GM23338 (cell line): ENCODE results near the gene NEIL3. TPM values are rescaled to one million over a fixed set of nuclear protein-coding genes. Genes with fewer than 3 reads are reported as not detected.
"Not testable (repeated sequence)": the region's sequence is repeated elsewhere in the genome, so short reads cannot be mapped to it uniquely, and the experiment has no call there.

Source experiments
- ATAC-seq: fragments of 200-7000 bp; cut with Tn5 transposase; 3 replicates; pipeline ENCODE4 v1.9.1; 2020
- DNase-seq: peaks from one replicate; pipeline ENCODE4 v3.0.0-alpha.2; 2015; ENCODE audit warnings: low spot score
- H2AFZ ChIP-seq: fragments of 200-600 bp; sonication (generic); 2 replicates; pipeline ENCODE4 v1.8.0; 2016; ENCODE audit warnings: antibody characterized with exemption, mild to moderate bottlenecking, moderate library complexity
- H3F3A ChIP-seq: fragments of 200-600 bp; sonication (generic); replicated peaks from 2 replicates; pipeline ENCODE4 v1.8.0; 2017; ENCODE audit warnings: antibody characterized with exemption, mixed run types, low read depth
- H3K27ac ChIP-seq: fragments of 200-600 bp; sonication (generic); 2 replicates; pipeline ENCODE4 v1.6.1; 2016; ENCODE audit warnings: low read depth
- H3K27me3 ChIP-seq: fragments of 200-600 bp; sonication (generic); 2 replicates; pipeline ENCODE4 v1.8.0; 2016; ENCODE audit warnings: mild to moderate bottlenecking, mixed run types, moderate library complexity; ENCODE audit not compliant: insufficient read depth
- H3K36me3 ChIP-seq: fragments of 200-600 bp; sonication (generic); 2 replicates; pipeline ENCODE4 v1.8.0; 2016; ENCODE audit warnings: mild to moderate bottlenecking; ENCODE audit not compliant: insufficient read depth
- H3K4me1 ChIP-seq: fragments of 200-600 bp; sonication (generic); 2 replicates; pipeline ENCODE4 v1.8.0; 2016; ENCODE audit warnings: mild to moderate bottlenecking, moderate library complexity; ENCODE audit not compliant: insufficient read depth
- H3K4me2 ChIP-seq: fragments of 200-600 bp; sonication (generic); 2 replicates; pipeline ENCODE4 v1.7.1; 2017; ENCODE audit warnings: mixed run types
- H3K4me3 ChIP-seq: fragments of 200-600 bp; sonication (generic); 2 replicates; pipeline ENCODE4 v1.6.1; 2016; ENCODE audit warnings: mixed run types
- H3K79me2 ChIP-seq: fragments of 200-600 bp; sonication (generic); replicated peaks from 2 replicates; pipeline ENCODE4 v1.8.0; 2017; ENCODE audit warnings: mild to moderate bottlenecking; ENCODE audit not compliant: insufficient read depth
- H3K9me2 ChIP-seq: fragments of 200-600 bp; sonication (generic); 2 replicates; pipeline ENCODE4 v1.8.0; 2017; ENCODE audit not compliant: insufficient read depth
- H4K20me1 ChIP-seq: fragments of 200-600 bp; sonication (generic); replicated peaks from 2 replicates; pipeline ENCODE4 v1.8.0; 2017; ENCODE audit warnings: mild to moderate bottlenecking; ENCODE audit not compliant: insufficient read depth
- H3K27ac Mint-ChIP-seq: 2 replicates; pipeline ENCODE4 v1.8.0; 2020; ENCODE audit warnings: inconsistent platforms, mild to moderate bottlenecking, moderate library complexity, mixed read lengths
- H3K27me3 Mint-ChIP-seq: 3 replicates; pipeline ENCODE4 v1.8.0; 2022; ENCODE audit warnings: low read depth, mild to moderate bottlenecking, moderate library complexity, mixed read lengths, inconsistent platforms; ENCODE audit not compliant: insufficient read depth, poor library complexity
- H3K36me3 Mint-ChIP-seq: 3 replicates; pipeline ENCODE4 v1.8.0; 2021; ENCODE audit warnings: low read depth, mild to moderate bottlenecking, inconsistent platforms, moderate library complexity, mixed read lengths
- H3K4me1 Mint-ChIP-seq: 3 replicates; pipeline ENCODE4 v1.8.0; 2020; ENCODE audit warnings: mild to moderate bottlenecking, inconsistent platforms, mixed read lengths
- H3K4me3 Mint-ChIP-seq: 3 replicates; pipeline ENCODE4 v1.8.0; 2021; ENCODE audit warnings: moderate library complexity, mild to moderate bottlenecking, inconsistent platforms, mixed read lengths
- H3K9me3 Mint-ChIP-seq: 3 replicates; pipeline ENCODE4 v1.8.0; 2020; ENCODE audit warnings: moderate library complexity, mild to moderate bottlenecking, inconsistent platforms, mixed read lengths
- NANOG ChIP-seq: IDR thresholded peaks from 2 replicates; pipeline ENCODE4 v1.6.1; 2016; ENCODE audit warnings: antibody characterized with exemption, borderline replicate concordance
- POLR2AphosphoS5 ChIP-seq: IDR thresholded peaks from 2 replicates; pipeline ENCODE4 v1.6.1; 2016; ENCODE audit warnings: antibody characterized with exemption, low read depth
- STAT1 ChIP-seq: IDR thresholded peaks from one replicate; pipeline ENCODE4 v1.6.1; 2016; ENCODE audit warnings: antibody characterized with exemption; ENCODE audit not compliant: unreplicated experiment
- ZNF331 ChIP-seq: fragments of 250-450 bp; sonication (Bioruptor Pico); IDR thresholded peaks from 2 replicates; pipeline ENCODE4 v1.5.0; 2020; ENCODE audit warnings: low read depth, mild to moderate bottlenecking, moderate library complexity
- polyA plus RNA-seq: library from polyadenylated mRNA; unstranded; fragments of >200 nt; fragmentation: Nextera tagmentation; extraction: Ambion mirVana; gene quantifications from 2 replicates; pipeline ENCODE4 v1.2.1, GENCODE V29; 2016
- total RNA-seq: library from RNA; depleted of rRNA; stranded (reverse); fragments of >200 nt; shearing (Covaris generic); gene quantifications from 2 replicates; pipeline ENCODE4 v1.2.3, GENCODE V29; 2014
- TF ChIP-seq, protein P1 (sequence below), 2 experiments: fragments of 200-600 bp in 1 of 2; sonication (generic) in 1 of 2; conservative IDR thresholded peaks; 2 replicates each; pipeline versions ENCODE4 v1.5.1 to v1.6.1; 2016 to 2017; ENCODE audit warnings: antibody characterized with exemption in 2 of 2, low read depth in 2 of 2, mild to moderate bottlenecking in 2 of 2, moderate library complexity in 1 of 2
- TF ChIP-seq, protein P2 (sequence below): IDR thresholded peaks from one replicate; pipeline ENCODE4 v1.6.1; 2018; ENCODE audit warnings: antibody characterized with exemption; ENCODE audit not compliant: unreplicated experiment

NEIL3 gene
- total and polyA plus RNA-seq, 2 experiments from 2014 or later, result 11.8 to 15.4 TPM

DNA sequence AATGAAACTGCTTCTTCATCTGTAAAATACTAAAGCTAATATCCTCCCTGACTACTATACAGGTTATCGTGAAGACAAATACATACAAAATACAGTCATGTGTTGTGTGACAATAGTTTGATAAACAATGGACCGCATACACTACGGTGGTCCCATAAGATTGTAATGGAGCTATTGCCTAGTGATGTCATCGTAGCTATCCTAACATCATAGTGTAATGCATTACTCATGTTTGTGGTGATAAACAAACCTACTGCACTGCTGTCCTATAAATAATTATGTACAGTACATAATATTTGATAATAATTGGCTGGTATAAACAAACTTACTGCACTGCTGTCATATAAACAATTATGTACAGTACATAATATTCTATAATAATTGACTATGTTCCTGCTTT, 5.6 kb upstream of the NEIL3 start:
- H3K9me3 Mint-ChIP-seq, result no peaks in the 10 kb centered on the region
- H3K4me3 Mint-ChIP-seq, result no peak overlapping the region
- Histone ChIP-seq H3K4me2 (no peak overlapping the region), H3K4me3 (no peak overlapping the region), H3K4me1 (no peaks in the 10 kb centered on the region), H4K20me1 (no peaks in the 10 kb centered on the region), H2AFZ (no peak overlapping the region), H3K9me2 (no peaks in the 10 kb centered on the region), H3K27me3 (no peaks in the 10 kb centered on the region), H3K36me3 (no peaks in the 10 kb centered on the region), H3K79me2 (no peaks in the 10 kb centered on the region), H3K27ac (no peak overlapping the region), H3F3A (no peaks in the 10 kb centered on the region)
- no peaks in the 10 kb centered on the region for H3K36me3 Mint-ChIP-seq
- no peak overlapping the region for H3K27ac Mint-ChIP-seq
- H3K27me3 Mint-ChIP-seq, result no peaks in the 10 kb centered on the region
- DNase-seq (no peak), ATAC-seq (no peak)
- no peaks in the 10 kb centered on the region for H3K4me1 Mint-ChIP-seq
- TF ChIP-seq, protein P1, sequence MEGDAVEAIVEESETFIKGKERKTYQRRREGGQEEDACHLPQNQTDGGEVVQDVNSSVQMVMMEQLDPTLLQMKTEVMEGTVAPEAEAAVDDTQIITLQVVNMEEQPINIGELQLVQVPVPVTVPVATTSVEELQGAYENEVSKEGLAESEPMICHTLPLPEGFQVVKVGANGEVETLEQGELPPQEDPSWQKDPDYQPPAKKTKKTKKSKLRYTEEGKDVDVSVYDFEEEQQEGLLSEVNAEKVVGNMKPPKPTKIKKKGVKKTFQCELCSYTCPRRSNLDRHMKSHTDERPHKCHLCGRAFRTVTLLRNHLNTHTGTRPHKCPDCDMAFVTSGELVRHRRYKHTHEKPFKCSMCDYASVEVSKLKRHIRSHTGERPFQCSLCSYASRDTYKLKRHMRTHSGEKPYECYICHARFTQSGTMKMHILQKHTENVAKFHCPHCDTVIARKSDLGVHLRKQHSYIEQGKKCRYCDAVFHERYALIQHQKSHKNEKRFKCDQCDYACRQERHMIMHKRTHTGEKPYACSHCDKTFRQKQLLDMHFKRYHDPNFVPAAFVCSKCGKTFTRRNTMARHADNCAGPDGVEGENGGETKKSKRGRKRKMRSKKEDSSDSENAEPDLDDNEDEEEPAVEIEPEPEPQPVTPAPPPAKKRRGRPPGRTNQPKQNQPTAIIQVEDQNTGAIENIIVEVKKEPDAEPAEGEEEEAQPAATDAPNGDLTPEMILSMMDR (conservative IDR thresholded peaks at IDR 0.05; ENCODE audit: low read depth in 2 of 2), result no peak
- TF ChIP-seq STAT1 (no peak), ZNF331 (CRISPR knock-in tag) (no peak), POLR2AphosphoS5 (no peak), NANOG (no peak)
- TF ChIP-seq, protein P2, sequence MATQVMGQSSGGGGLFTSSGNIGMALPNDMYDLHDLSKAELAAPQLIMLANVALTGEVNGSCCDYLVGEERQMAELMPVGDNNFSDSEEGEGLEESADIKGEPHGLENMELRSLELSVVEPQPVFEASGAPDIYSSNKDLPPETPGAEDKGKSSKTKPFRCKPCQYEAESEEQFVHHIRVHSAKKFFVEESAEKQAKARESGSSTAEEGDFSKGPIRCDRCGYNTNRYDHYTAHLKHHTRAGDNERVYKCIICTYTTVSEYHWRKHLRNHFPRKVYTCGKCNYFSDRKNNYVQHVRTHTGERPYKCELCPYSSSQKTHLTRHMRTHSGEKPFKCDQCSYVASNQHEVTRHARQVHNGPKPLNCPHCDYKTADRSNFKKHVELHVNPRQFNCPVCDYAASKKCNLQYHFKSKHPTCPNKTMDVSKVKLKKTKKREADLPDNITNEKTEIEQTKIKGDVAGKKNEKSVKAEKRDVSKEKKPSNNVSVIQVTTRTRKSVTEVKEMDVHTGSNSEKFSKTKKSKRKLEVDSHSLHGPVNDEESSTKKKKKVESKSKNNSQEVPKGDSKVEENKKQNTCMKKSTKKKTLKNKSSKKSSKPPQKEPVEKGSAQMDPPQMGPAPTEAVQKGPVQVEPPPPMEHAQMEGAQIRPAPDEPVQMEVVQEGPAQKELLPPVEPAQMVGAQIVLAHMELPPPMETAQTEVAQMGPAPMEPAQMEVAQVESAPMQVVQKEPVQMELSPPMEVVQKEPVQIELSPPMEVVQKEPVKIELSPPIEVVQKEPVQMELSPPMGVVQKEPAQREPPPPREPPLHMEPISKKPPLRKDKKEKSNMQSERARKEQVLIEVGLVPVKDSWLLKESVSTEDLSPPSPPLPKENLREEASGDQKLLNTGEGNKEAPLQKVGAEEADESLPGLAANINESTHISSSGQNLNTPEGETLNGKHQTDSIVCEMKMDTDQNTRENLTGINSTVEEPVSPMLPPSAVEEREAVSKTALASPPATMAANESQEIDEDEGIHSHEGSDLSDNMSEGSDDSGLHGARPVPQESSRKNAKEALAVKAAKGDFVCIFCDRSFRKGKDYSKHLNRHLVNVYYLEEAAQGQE, result no peak

DNA sequence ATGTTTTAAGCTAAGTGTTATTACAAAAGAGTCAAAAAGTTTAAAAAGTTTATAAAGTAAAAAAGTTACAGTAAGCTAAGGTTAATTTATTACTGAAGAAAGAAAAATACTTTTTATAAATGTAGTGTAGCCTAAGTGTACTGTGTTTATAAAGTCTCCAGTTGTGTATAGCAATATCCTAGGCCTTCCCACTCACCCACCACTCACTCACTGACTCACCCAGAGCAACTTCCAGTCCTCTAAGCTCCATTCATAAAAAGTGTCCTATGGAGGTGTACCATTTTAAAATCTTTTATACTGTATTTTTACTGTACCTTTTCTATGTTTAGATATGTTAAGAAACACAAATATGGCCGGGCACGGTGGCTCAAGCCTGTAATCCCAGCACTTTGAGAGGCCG, 4.8 kb upstream of the NEIL3 start:
- not testable (repeated sequence) for H4K20me1 ChIP-seq, ATAC-seq, H3K36me3 Mint-ChIP-seq, H3K9me3 Mint-ChIP-seq, H3K9me2 ChIP-seq, H3K4me3 Mint-ChIP-seq, H3K4me1 Mint-ChIP-seq, H3K27ac ChIP-seq, H3K4me3 ChIP-seq, H3K79me2 ChIP-seq, H3K36me3 ChIP-seq, H3F3A ChIP-seq, H3K27me3 Mint-ChIP-seq, H3K27me3 ChIP-seq, H3K4me2 ChIP-seq, H3K27ac Mint-ChIP-seq, DNase-seq, H2AFZ ChIP-seq, H3K4me1 ChIP-seq
